Caco-2 (cell line): ENCODE results near the gene NTRK2. TPM values are rescaled to one million over a fixed set of nuclear protein-coding genes. Genes with fewer than 3 reads are reported as not detected.

Experiments used
- BruUV-seq: library from RNA; stranded (reverse); fragments of 400-500 nt; replicated peaks from 2 replicates; lab custom pipeline; 2021; lab: Mats Ljungman, UMichigan
- CTCF ChIA-PET: fragments of 300-600 bp; sonication (Branson Sonifier 250); formaldehyde crosslinking; loops from one replicate; lab custom pipeline; 2022; ENCODE audit warnings: antibody characterized with exemption; lab: Charles Lee
- POLR2A ChIA-PET: fragments of 300-600 bp; sonication (Branson Sonifier 250); formaldehyde crosslinking; loops from one replicate; lab custom pipeline; 2022; ENCODE audit warnings: antibody characterized with exemption; lab: Charles Lee
- DNase-seq, 2 experiments: peaks; one replicate each; pipeline versions ENCODE4 v3.0.0 to v3.0.0-alpha.2; 2020 to 2022
- H3K27me3 ChIP-seq: replicated peaks from 2 replicates; pipeline ENCODE4 v1.6.0; 2011; ENCODE audit warnings: low read length; ENCODE audit not compliant: control insufficient read depth, insufficient read depth
- H3K36me3 ChIP-seq: 2 replicates; pipeline ENCODE4 v1.5.1; 2011; ENCODE audit warnings: low read length; ENCODE audit not compliant: control insufficient read depth, insufficient read depth
- H3K4me1 ChIP-seq: fragments of 250-450 bp; sonication (Bioruptor Pico); 2 replicates; pipeline ENCODE4 v1.5.1; 2020; ENCODE audit warnings: mild to moderate bottlenecking
- H3K4me3 ChIP-seq: 2 replicates; pipeline ENCODE4 v1.5.1; 2011; ENCODE audit warnings: low read depth, mild to moderate bottlenecking, control low read depth, low read length
- H3K9me3 ChIP-seq: fragments of 250-450 bp; sonication (Bioruptor Pico); 2 replicates; pipeline ENCODE4 v1.5.1; 2020; ENCODE audit warnings: mild to moderate bottlenecking, moderate library complexity
- H3K27ac Mint-ChIP-seq: one replicate; pipeline ENCODE4 v1.8.0; 2022; ENCODE audit warnings: mixed read lengths; ENCODE audit not compliant: unreplicated experiment
- H3K27me3 Mint-ChIP-seq: one replicate; pipeline ENCODE4 v1.8.0; 2022; ENCODE audit warnings: mixed read lengths; ENCODE audit not compliant: insufficient read depth, unreplicated experiment
- H3K36me3 Mint-ChIP-seq: one replicate; pipeline ENCODE4 v1.8.0; 2022; ENCODE audit warnings: mild to moderate bottlenecking, mixed read lengths; ENCODE audit not compliant: insufficient read depth, unreplicated experiment
- H3K4me1 Mint-ChIP-seq: one replicate; pipeline ENCODE4 v1.8.0; 2022; ENCODE audit warnings: low read depth, mixed read lengths; ENCODE audit not compliant: unreplicated experiment
- H3K4me3 Mint-ChIP-seq: one replicate; pipeline ENCODE4 v1.8.0; 2022; ENCODE audit warnings: mild to moderate bottlenecking, moderate library complexity, mixed read lengths; ENCODE audit not compliant: unreplicated experiment
- H3K9me3 Mint-ChIP-seq: one replicate; pipeline ENCODE4 v1.8.0; 2022; ENCODE audit warnings: mixed read lengths; ENCODE audit not compliant: unreplicated experiment
- CTCF ChIP-seq, 2 experiments: fragments of 200-600 bp in 1 of 2; IDR thresholded peaks; 1 replicate in 1 of 2; 2 replicates in 1 of 2; pipeline versions ENCODE4 v1.5.1 to v1.8.0; 2011 to 2022; ENCODE audit warnings: antibody characterized with exemption in 1 of 2, control low read depth in 1 of 2, inconsistent platforms in 1 of 2, low read depth in 1 of 2, low read length in 1 of 2, mild to moderate bottlenecking in 1 of 2, moderate library complexity in 1 of 2; ENCODE audit not compliant: insufficient read depth in 1 of 2, severe bottlenecking in 1 of 2, unreplicated experiment in 1 of 2
- intact Hi-C: fragments of 100-400 bp; cut with micrococcal nuclease; formaldehyde crosslinking; loops from one replicate; pipeline ENCODE4 v1.10.0; 2022; ENCODE audit not compliant: unreplicated experiment
- total RNA-seq: library from RNA; stranded (reverse); gene quantifications from 2 replicates; pipeline ENCODE4 v1.2.3, GENCODE V29; 2022

The NTRK2 gene
- total RNA-seq, 1 experiment from 2014 or later = not detected

GRCh38 chr9:84940294-84940693, 270.8 kb downstream of the NTRK2 start:
- Histone ChIP-seq H3K36me3 (no peaks in the 10 kb centered on the region), H3K4me1 (no peaks in the 10 kb centered on the region), H3K4me3 (no peak overlapping the region), H3K9me3 (no peaks in the 10 kb centered on the region), H3K27me3 (no peaks in the 10 kb centered on the region)
- Mint-ChIP-seq H3K36me3 (no peaks in the 10 kb centered on the region), H3K9me3 (no peaks in the 10 kb centered on the region), H3K27me3 (no peaks in the 10 kb centered on the region), H3K4me1 (no peaks in the 10 kb centered on the region), H3K27ac (no peak overlapping the region), H3K4me3 (no peak overlapping the region)
- ChIA-PET CTCF (no interaction called here), POLR2A (no interaction called here)
- no peak for TF ChIP-seq CTCF (IDR thresholded peaks at IDR 0.05; ENCODE audit: insufficient read depth in 1 of 2, low read depth in 1 of 2, low read length in 1 of 2, severe bottlenecking in 1 of 2, unreplicated experiment in 1 of 2)
- no peak for DNase-seq
- intact Hi-C loops = no loop called here
- BruUV-seq = no TSS peak

DNA sequence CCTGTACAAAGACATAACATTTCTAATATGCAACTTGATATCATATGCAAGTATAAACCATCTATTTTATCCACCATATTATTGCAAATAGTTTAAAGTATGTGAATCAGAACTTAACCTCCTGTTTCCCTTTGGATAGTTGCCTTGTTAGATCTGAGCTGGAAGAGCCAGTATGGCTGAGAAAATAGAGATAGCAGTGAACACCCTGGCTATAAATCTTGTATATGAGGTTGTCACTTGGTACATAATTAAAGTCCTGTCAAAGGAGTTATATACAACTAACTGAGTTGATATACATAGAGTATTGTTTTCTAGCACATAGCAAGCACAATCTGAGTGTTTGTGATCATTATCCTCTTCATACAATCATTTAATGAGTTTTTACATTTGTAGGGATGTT, 272.3 kb downstream of the NTRK2 start:
- ChIA-PET CTCF (no interaction called here), POLR2A (no interaction called here)
- no peak for TF ChIP-seq CTCF (IDR thresholded peaks at IDR 0.05; ENCODE audit: insufficient read depth in 1 of 2, low read depth in 1 of 2, low read length in 1 of 2, severe bottlenecking in 1 of 2, unreplicated experiment in 1 of 2)
- H3K36me3 ChIP-seq = no peaks in the 10 kb centered on the region
- BruUV-seq = no TSS peak
- Mint-ChIP-seq H3K4me3 (no peak overlapping the region), H3K27me3 (no peaks in the 10 kb centered on the region), H3K36me3 (no peaks in the 10 kb centered on the region), H3K27ac (no peak overlapping the region), H3K4me1 (no peaks in the 10 kb centered on the region), H3K9me3 (no peaks in the 10 kb centered on the region)
- intact Hi-C loops = no loop called here
- DNase-seq = no peak
- no peaks in the 10 kb centered on the region for H3K27me3 ChIP-seq
- no peak overlapping the region for H3K4me3 ChIP-seq
- no peaks in the 10 kb centered on the region for H3K4me1 ChIP-seq
- no peaks in the 10 kb centered on the region for H3K9me3 ChIP-seq

- no peak for TF ChIP-seq CTCF (IDR thresholded peaks at IDR 0.05; ENCODE audit: insufficient read depth in 1 of 2, low read depth in 1 of 2, low read length in 1 of 2, severe bottlenecking in 1 of 2, unreplicated experiment in 1 of 2)
- intact Hi-C loops = no loop called here
- no peak overlapping the region for H3K4me3 ChIP-seq
- Mint-ChIP-seq H3K4me1 (no peaks in the 10 kb centered on the region), H3K9me3 (no peaks in the 10 kb centered on the region), H3K36me3 (no peaks in the 10 kb centered on the region), H3K27me3 (no peaks in the 10 kb centered on the region), H3K27ac (no peak overlapping the region), H3K4me3 (no peak overlapping the region)
- no TSS peak for BruUV-seq
- ChIA-PET CTCF (no interaction called here), POLR2A (no interaction called here)
- no peaks in the 10 kb centered on the region for H3K27me3 ChIP-seq
- H3K36me3 ChIP-seq = no peaks in the 10 kb centered on the region
- no peaks in the 10 kb centered on the region for H3K4me1 ChIP-seq
- no peak for DNase-seq
- no peaks in the 10 kb centered on the region for H3K9me3 ChIP-seq
Observed at GRCh38 chr9:84943482-84944050, 274.0 kb downstream of the NTRK2 start.
